Neural crest cell (in vitro differentiated cells): ENCODE data around the gene ARHGAP26. TPM values are rescaled to one million over a fixed set of nuclear protein-coding genes. Genes with fewer than 3 reads are reported as not detected.

ENCODE experiments used
- DNase-seq: peaks from one replicate; pipeline ENCODE4 v3.0.0; 2021; ENCODE audit warnings: low read depth, mixed read lengths, low spot score
- H3K27ac Mint-ChIP-seq: one replicate; pipeline ENCODE4 v1.8.0; 2021; ENCODE audit warnings: mild to moderate bottlenecking, mixed read lengths; ENCODE audit not compliant: unreplicated experiment
- H3K27me3 Mint-ChIP-seq: 2 replicates; pipeline ENCODE4 v1.8.0; 2021; ENCODE audit warnings: low read depth, mild to moderate bottlenecking, mixed read lengths
- H3K36me3 Mint-ChIP-seq: 2 replicates; pipeline ENCODE4 v1.8.0; 2021; ENCODE audit warnings: low read depth, mild to moderate bottlenecking, mixed read lengths
- H3K4me1 Mint-ChIP-seq: 2 replicates; pipeline ENCODE4 v1.8.0; 2021; ENCODE audit warnings: mixed read lengths
- H3K4me3 Mint-ChIP-seq: one replicate; pipeline ENCODE4 v1.8.0; 2021; ENCODE audit warnings: mild to moderate bottlenecking, mixed read lengths
- H3K9me3 Mint-ChIP-seq: 2 replicates; pipeline ENCODE4 v1.8.0; 2021; ENCODE audit warnings: mixed read lengths
- total RNA-seq: library from RNA; stranded (reverse); gene quantifications from 2 replicates; pipeline ENCODE4 v1.2.1, GENCODE V29; 2021
- TF ChIP-seq, protein P1 (sequence below): fragments of 200-600 bp; sonication (generic); conservative IDR thresholded peaks from 2 replicates; pipeline ENCODE4 v1.5.0; 2021; ENCODE audit warnings: antibody characterized with exemption, mild to moderate bottlenecking

The ARHGAP26 gene
- total RNA-seq, 1 donor from 2014 or later: 5.5 TPM

GRCh38 chr5:143275512-143276363, 505.6 kb downstream of the ARHGAP26 start:
- Mint-ChIP-seq H3K4me1 (no peaks in the 10 kb centered on the region), H3K9me3 (no peaks in the 10 kb centered on the region), H3K27ac (no peak overlapping the region), H3K27me3 (no peaks in the 10 kb centered on the region), H3K4me3 (no peak overlapping the region), H3K36me3 (no peaks in the 10 kb centered on the region)
- no peak for DNase-seq
- TF ChIP-seq, protein P1, sequence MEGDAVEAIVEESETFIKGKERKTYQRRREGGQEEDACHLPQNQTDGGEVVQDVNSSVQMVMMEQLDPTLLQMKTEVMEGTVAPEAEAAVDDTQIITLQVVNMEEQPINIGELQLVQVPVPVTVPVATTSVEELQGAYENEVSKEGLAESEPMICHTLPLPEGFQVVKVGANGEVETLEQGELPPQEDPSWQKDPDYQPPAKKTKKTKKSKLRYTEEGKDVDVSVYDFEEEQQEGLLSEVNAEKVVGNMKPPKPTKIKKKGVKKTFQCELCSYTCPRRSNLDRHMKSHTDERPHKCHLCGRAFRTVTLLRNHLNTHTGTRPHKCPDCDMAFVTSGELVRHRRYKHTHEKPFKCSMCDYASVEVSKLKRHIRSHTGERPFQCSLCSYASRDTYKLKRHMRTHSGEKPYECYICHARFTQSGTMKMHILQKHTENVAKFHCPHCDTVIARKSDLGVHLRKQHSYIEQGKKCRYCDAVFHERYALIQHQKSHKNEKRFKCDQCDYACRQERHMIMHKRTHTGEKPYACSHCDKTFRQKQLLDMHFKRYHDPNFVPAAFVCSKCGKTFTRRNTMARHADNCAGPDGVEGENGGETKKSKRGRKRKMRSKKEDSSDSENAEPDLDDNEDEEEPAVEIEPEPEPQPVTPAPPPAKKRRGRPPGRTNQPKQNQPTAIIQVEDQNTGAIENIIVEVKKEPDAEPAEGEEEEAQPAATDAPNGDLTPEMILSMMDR: no peak

- no peak for DNase-seq
- TF ChIP-seq, protein P1: no peak
- H3K27ac Mint-ChIP-seq: no peak overlapping the region
- H3K4me3 Mint-ChIP-seq: no peak overlapping the region
- no peaks in the 10 kb centered on the region for H3K4me1 Mint-ChIP-seq
- no peaks in the 10 kb centered on the region for H3K27me3 Mint-ChIP-seq
- H3K9me3 Mint-ChIP-seq: no peaks in the 10 kb centered on the region
- no peaks in the 10 kb centered on the region for H3K36me3 Mint-ChIP-seq
Observed at GRCh38 chr5:143277536-143277935, 507.4 kb downstream of the ARHGAP26 start.

Other genes with a start within 250 kb of the ARHGAP26 start
- gene FGF1, start 84.3 kb upstream of the ARHGAP26 start, total RNA-seq: not detected in 2 replicates